NCI-H748 (cell line): ENCODE data around the gene PTPRF.
A peak's percentile ranks its signal among the peaks of the same experiment; 100 is the strongest.
"Not testable (repeated sequence)": the region's sequence is repeated elsewhere in the genome, so short reads cannot be mapped to it uniquely, and the experiment has no call there.

Experiments
- DNase-seq: peaks from one replicate; lab custom pipeline; 2025; ENCODE audit not compliant: unreplicated experiment; lab: John Stamatoyannopoulos, UW

The PTPRF gene

GRCh38 chr1:43530483-43531106 is at the start of gene PTPRF:
PTPRF (plus strand) TSS chr1:43530883; CDS start chr1:43545076, 14,193 bp downstream.
- DNase-seq: peak; percentile 97

GRCh38 chr1:43481491-43481890 is 49.2 kb upstream of the PTPRF start:
- DNase-seq: no peak

DNA sequence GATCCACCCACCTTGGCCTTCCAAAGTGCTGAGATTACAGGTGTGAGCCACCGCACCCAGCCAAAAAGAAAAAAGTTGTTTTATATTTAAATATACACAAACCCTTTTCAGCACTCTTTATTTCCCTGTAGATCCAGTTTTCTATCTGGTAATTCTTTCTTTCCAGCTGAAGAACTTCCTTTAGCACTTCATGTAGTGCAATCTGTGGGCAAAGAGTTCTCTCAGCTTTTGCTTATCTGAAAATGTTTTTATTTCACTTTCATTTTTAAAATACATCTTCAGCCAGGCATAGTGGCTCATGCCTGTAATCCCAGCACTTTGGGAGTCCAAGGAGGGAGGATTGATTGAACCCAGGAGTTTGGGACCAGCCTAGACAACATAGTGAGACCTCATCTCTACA is 48.5 kb upstream of the PTPRF start:
- no peak for DNase-seq

- DNase-seq: no peak
Observed at GRCh38 chr1:43484367-43484766, 46.3 kb upstream of the PTPRF start.

GRCh38 chr1:43488165-43488564 is 42.5 kb upstream of the PTPRF start:
- no peak for DNase-seq

DNA sequence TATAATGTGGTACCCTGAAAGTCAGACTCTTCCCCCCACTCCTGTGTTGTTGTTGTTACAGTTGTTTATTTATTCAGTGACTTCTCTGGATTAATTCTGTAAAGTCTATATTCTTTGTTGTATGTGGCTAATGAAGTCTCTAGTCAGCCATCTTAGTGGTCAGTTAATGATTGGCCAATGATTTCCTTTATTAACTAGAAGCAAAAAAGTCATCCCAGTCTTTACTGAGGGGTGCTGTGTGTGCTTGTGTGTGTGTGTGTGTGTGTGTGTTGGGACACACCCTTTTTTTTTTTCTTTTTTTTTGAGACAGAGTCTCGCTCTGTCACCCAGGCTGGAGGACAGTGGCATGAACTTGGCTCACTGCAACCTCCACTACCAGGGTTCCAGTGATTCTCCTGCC is 39.6 kb upstream of the PTPRF start:
- no peak for DNase-seq

GRCh38 chr1:43492826-43493225 is 37.9 kb upstream of the PTPRF start:
- DNase-seq: no peak

GRCh38 chr1:43493661-43494450 is 36.8 kb upstream of the PTPRF start:
- no peak for DNase-seq

DNA sequence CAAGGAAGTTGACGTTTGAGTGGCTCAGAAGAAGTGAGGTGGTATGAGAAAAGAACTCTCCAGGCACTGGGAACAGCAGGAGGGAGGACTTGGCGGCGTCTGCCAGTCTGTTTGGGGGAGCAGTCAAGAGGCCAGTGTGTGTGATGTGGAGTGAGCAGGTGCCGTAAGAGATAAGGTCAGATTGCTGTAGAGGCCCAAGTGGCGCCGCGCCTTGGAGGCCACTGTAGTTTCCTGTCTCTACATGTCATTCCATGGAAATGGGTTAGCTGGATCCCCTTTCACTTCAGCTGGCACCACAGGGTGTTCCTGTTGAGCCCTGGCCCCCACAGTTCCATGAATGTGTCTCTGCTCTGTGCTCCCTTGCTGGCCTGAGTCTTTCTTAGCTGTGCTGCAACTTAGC is 35.5 kb upstream of the PTPRF start:
- no peak for DNase-seq

DNA sequence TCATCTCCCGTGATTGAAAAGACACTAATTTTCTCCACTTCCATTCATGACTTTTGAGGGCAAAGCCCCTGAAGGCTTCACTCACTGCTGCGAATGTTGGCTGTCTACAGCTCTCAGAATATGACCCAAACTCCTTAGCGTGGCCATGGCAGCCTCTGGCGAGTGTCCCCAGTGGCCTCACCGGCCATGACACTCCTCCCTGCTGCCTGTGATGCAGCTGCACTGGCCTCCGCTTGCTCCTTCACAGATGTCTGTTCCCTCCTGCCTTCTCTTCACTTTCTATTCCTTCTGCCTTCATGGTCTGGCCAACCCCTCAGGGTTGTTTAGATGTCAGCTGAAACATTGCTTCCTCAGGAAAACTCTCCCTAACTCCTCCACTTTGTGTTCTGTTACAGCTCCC is 30.8 kb upstream of the PTPRF start:
- no peak for DNase-seq

- not testable (repeated sequence) for DNase-seq
Observed at GRCh38 chr1:43501806-43502205, 28.9 kb upstream of the PTPRF start.

- DNase-seq: no peak
Observed at GRCh38 chr1:43503534-43503933, 27.1 kb upstream of the PTPRF start.

GRCh38 chr1:43505077-43505780 is 25.5 kb upstream of the PTPRF start:
- DNase-seq: no peak

DNA sequence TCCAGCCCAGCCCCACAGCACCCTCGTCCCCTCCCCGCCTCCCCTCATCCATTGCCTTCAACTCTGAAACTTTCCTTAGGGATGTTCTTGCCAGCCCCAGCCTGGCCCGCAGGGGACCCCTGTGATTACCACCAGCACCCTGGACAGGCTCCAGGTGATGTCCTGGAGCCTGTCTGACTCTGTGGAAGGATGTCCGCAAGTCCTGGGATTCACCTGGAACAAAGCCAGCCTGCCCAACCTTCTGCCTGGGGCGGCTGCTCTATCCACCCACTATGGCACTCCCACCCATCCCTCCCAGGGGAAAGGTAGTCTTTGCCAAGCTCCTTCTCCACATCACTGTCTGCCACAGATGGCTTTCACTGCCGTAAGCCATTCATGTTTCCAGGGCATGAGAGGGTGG is 24.4 kb upstream of the PTPRF start:
- DNase-seq: no peak

DNA sequence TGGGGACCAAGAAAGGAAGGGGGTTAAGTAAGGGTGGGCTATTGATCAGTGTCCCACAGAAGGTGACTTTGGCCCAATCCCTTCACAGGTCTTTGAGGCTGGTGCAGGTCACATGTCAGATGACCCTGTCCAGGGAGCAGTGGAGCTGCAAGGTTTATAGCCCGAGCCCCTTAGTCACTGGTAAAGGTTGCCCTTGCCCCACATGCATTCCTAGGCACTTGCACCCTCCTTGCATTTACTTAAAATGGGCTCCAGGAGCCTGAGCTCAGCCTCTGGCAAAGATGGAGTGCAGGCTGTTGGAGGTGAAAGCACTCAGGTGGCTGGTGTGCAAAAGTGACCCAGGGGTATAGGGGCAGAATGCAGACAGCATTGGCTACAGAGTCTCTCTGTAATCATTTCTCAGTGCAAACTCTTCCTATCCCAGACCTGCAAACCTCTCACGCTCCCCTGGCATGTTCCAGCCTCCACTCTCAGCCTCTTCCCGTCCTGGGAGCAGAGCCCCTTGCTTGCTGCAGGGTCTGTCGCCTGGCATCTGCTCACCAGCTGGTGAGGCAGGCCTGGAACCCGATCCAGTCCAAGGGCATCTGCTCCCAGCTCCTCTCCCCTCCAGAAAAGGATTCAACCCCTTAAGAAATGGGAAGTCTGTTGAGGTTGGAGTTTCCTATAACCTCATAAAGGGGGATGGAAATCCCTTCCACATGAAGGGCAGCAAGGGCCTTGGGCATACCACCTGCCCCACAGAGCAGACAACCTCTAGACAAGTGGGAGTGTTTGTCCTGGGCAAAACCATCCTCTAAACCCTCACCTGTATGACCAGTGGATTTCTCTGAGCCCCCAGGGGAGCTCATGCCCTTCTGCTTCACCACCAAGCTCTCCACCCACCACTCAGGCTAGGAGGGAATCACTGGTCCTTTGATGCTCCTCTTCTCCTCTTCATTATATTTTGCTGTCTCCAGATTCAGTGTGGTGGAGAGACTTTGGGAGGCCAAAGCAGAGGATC is 23.1 kb upstream of the PTPRF start:
- no peak for DNase-seq

GRCh38 chr1:43509007-43509739 is 21.5 kb upstream of the PTPRF start:
- no peak for DNase-seq

GRCh38 chr1:43509740-43510375 is 20.8 kb upstream of the PTPRF start:
- no peak for DNase-seq

- no peak for DNase-seq
Observed at GRCh38 chr1:43510621-43511020, 20.1 kb upstream of the PTPRF start.

GRCh38 chr1:43511394-43511793 is 19.3 kb upstream of the PTPRF start:
- no peak for DNase-seq

- no peak for DNase-seq
Observed at GRCh38 chr1:43512133-43512532, 18.6 kb upstream of the PTPRF start.
